Ramos (cell line): ENCODE results near the gene FGD1.

Source experiments
- in situ Hi-C: fragments of 300-500 bp; cut with MboI; formaldehyde crosslinking; loops from one replicate; pipeline ENCODE4 v1.14.3; 2022; ENCODE audit warnings: low sequenced_read_pairs; ENCODE audit not compliant: unreplicated experiment

Gene FGD1

DNA sequence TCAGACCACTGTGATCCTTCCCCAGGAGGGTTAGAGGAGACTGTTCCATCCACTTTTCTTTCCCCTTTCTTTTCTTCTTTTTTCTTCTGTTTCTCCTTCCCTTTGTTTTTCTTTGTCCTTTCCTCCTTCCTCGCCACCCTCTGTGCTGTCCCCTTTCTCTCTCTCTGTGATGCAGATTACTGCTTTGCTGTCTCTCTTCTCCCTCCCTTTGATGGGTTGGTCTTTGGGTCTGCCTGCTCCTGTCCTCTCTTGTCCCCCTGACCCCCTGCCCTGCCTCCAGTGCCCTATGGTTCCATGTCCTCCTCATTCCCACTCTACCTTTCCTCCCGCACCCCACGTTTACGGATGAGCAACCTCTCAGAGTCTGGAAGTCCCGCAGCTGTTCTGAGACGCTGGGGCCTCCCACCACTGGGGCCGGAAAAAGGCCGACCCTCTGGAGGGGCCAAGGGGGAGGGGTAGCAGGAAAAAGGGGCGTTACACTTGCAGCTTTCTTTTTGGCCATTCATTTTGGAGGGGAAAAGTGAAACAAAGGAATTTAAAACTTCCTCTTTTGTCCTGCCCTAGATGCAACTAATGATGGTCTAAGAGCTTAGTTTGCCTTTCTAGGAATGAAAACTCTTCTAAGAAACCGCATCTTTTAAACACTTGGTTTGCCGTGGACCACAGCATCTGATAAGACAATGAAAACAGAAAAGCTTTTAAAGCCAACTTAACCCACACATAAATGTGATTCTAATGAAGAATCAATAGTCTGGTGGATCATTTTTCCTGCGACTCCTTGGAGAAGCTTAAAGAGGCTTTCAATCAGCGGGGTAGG lies 80.3 kb downstream of the FGD1 start:
- in situ Hi-C loops = no loop called here

DNA sequence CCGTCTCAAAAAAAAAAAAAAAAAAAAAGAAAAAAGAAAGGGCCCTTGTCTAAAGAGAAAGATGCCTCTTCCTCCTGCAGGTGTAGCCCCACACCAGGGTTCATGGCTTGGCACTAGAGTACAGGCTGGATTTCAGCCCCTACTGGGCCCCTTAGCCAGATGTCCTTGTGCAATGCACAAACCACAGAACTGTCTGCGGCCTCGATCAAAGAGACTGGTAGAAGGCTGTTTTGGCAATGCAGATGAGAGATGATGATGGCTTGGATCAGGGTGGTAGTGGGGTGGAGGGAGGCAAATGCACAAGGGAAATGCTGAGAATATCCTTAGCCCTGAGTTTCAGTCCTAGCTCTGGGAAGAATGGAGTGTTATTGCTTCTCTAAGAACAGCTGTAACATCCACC lies 82.3 kb downstream of the FGD1 start:
- in situ Hi-C loops = no loop called here

DNA sequence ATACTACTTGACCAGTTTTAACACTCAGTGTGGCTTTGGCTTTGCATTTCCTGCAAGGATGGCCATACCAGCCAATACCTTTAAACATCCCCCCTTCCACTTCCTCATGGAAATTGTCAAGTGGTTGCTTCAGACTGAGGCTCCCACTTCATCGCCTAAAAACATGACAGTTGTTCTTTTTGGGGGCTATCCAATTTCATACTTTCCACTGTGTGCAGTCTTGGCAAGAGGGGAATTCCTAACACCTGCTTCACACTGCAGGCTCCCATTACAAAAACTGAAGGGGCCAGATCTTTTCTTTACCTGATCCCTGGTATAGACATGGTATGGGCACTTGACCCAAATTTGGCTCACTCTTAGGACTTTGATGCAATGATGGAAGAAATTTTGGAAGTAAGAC lies 84.3 kb downstream of the FGD1 start:
- in situ Hi-C loops = no loop called here

DNA sequence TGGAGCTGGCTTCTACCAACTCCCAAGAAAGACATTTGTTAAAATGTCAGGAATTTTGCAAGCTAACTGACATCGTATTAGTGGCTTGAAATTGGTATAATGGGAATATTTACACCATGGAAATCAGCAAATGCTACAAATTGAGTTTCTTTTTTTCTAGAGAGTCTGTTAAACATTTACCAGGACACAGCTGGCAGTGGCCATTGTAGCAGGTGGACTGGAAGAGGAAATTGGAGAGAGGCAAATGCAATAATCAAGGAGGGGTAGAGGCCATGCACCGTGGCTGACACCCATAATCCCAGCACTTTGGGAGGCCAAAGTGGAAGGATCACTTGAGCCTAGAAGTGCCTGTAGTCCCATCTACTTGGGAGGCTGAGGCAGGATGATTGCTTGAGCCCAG lies 88.8 kb downstream of the FGD1 start:
- in situ Hi-C loops = no loop called here

DNA sequence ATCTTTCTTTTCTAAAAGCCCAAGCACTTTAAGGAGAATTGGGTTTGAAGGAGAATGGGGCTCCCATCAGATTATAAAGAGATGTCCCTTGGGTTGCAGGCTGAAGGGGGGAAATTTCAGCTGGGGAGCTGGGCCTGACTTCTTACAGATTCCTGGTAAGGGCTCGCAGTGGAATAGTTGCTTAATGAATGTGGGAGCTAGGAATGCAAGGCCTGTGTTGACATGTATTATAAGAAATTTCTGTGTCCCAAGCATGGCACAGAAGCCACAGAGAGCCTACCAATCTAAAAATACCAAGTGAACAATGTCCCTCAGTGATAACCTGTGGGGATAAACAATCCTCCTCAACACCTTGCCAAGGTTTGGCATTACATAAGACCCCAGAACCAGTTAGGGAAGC lies 98.9 kb downstream of the FGD1 start:
- in situ Hi-C loops = no loop called here
